GM21360 (cell line): ENCODE results near the gene ARHGAP24.
"Not testable (repeated sequence)": the region's sequence is repeated elsewhere in the genome, so short reads cannot be mapped to it uniquely, and the experiment has no call there.

Source experiments
- ATAC-seq: cut with Tn5 transposase; IDR thresholded peaks from one replicate; pipeline ENCODE4 v1.9.1; 2021; ENCODE audit warnings: mild to moderate bottlenecking, moderate library complexity; ENCODE audit not compliant: unreplicated experiment

Gene ARHGAP24

DNA sequence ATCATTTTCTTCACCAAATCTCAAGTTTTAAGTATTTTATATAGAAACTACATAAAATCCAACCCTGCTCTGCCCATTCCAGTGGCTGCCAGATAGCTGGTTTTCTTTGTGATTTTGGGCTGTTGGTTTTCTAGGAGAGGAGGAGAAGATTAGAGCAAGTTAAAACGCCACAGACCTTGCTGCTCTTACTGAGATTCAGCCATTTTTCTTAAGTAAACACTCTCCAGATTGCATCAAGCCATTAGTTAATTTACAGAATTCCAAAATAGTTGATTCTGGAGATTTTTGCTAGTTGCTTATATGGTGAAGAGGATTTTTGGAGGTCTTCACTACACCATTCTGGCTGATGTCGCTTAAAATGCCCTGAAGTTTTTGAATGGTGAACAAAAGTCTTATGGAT is 518.7 kb downstream of the ARHGAP24 start:
- no peak for ATAC-seq

DNA sequence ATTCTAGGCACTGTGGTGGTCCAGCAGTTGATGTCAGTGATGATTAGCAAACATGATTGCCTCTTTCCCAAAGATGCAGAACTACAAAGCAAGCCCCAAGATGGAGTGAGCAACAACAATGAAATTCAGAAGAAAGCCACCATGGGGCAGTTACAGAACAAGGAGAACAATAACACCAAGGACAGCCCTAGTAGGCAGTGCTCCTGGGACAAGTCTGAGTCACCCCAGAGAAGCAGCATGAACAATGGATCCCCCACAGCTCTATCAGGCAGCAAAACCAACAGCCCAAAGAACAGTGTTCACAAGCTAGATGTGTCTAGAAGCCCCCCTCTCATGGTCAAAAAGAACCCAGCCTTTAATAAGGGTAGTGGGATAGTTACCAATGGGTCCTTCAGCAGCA is 519.6 kb downstream of the ARHGAP24 start:
- no peak for ATAC-seq

DNA sequence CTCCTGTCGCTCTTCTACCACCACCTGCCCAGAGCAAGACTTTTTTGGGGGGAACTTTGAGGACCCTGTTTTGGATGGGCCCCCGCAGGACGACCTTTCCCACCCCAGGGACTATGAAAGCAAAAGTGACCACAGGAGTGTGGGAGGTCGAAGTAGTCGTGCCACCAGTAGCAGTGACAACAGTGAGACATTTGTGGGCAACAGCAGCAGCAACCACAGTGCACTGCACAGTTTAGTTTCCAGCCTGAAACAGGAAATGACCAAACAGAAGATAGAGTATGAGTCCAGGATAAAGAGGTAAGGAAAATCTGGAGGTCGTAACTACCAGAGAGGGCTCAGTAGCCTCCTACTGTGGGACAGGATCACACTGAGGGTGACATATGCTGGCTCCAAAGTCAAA is 520.4 kb downstream of the ARHGAP24 start:
- ATAC-seq = no peak

DNA sequence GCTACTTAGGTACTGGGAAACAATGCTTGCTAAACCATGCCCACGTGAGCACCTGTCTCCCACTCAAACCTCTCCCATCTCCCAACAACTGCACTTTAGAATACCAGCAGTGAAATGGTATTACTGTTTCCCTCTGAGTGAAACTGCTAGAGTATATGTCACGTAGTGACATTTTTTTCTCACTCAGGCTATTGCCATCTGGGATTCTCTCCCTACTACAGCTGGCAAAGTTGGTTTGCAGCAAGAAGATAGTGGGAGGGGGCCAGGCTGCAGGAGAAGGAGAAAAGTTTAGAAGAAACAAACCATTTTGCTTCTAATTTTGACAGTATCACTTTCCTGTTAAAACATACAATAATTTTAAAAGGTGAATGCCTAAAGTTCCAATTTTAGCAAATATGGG is 526.6 kb downstream of the ARHGAP24 start:
- ATAC-seq = no peak

DNA sequence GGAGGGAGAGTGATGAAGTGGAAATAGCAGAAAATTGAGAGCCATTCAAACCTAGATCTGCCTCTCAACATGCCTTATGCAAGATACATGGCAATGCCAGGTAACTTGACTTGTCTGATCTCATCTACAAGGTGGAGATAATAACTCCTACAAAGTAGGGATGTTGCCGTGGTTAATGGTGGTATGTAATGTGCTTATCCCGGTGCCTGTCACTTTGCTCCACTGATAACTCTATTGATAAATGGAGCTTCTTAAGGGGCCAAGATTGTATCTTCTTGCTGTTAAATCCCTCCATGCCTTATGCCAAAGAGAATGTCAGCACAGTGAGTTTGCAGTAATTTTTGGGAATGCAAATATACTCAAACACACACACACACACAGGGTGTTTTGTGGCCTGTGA is 529.1 kb downstream of the ARHGAP24 start:
- ATAC-seq = no peak

DNA sequence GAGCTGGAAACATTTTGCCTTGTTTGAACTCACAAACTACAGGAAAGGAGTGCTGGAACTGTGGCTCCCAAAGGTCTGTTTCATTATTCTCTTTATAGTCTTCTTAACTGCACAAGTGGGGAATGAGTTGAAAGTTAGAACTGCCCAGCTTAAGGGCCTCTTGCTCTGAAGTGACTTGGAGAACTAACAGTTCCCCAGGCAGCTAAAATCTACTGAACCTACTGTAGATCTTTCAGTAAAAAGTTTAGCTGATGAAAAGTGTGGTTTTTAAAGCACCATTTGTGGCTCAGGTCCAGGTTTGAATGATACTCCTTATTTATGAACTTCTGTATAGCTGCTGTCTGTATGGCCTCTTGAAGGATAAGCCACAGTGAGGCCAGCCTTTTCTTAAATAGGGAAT is 531.1 kb downstream of the ARHGAP24 start:
- ATAC-seq = no peak

DNA sequence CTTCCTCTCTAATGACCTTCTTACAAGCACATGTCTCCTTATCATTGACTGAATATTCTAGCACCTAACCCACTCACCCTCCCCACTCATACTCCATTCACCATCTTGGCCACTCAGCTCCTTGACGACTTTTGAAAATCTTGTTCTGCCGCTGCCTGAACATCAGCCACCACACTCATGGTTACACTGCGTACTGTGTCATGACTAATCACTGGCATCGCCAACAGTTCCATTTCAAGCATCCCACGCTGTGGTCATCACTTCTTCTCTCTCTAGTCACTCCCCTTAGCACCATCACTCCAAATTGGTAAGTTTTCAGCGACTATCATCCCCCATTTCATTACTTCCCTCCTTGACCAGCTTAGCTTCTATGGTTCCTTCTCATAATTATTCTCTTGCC is 532.1 kb downstream of the ARHGAP24 start:
- ATAC-seq = no peak

DNA sequence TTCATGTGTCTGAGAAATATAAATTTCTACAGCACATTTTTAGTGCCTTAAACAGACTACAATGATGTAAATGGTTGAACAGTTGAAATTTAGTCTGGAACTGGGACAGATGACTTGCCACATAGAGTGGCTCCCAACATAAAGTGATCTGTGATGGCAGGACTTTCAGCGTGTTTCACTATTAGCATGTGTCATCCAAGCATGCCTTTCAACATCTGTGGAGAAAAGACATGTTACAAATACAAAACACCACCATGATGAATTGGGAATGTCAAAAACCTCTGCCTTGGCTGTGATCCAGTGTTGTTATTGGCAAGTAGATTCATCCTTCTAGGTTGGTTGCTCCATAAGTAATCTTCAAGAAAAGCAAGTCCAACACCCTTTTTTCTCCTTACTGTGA is 536.2 kb downstream of the ARHGAP24 start:
- ATAC-seq = no peak

DNA sequence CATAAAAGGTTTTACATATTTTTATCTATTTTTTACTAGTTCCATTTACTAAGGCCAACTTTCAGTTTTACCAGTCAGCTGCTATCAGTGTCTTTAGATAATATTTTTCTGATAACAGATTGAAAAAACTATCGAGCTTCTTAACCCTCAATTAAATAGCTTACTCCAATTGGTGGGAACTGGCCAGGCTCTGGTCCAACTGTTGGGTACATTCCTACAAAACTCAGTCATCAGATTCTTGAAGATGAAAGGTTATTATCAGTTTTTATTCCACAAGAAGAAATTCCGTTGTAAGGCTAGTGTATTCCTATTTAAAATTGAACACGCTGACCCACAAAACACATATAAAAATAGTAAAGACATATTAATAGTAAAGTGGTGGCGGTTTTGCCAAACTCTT is 538.7 kb downstream of the ARHGAP24 start:
- no peak for ATAC-seq

DNA sequence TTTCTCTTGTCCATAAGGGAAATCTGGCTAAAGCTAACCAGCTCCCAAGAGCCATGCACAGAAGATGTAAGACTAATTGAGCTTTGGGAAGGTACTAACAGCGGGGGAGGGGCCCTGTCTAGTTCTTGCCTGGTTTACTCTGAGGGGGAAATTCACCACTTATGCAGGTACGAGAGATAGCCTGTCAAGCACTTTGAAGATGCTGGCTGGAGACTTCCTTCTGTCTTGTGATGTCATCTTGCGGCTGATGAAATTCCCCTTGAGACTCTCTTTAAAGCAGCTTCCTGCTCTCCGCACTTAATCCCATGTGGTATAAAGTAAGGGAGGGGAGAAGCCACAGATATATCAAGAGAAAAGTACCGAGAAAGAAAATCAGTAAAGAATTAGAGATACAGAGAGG is 539.6 kb downstream of the ARHGAP24 start:
- ATAC-seq = peak; percentile 96

DNA sequence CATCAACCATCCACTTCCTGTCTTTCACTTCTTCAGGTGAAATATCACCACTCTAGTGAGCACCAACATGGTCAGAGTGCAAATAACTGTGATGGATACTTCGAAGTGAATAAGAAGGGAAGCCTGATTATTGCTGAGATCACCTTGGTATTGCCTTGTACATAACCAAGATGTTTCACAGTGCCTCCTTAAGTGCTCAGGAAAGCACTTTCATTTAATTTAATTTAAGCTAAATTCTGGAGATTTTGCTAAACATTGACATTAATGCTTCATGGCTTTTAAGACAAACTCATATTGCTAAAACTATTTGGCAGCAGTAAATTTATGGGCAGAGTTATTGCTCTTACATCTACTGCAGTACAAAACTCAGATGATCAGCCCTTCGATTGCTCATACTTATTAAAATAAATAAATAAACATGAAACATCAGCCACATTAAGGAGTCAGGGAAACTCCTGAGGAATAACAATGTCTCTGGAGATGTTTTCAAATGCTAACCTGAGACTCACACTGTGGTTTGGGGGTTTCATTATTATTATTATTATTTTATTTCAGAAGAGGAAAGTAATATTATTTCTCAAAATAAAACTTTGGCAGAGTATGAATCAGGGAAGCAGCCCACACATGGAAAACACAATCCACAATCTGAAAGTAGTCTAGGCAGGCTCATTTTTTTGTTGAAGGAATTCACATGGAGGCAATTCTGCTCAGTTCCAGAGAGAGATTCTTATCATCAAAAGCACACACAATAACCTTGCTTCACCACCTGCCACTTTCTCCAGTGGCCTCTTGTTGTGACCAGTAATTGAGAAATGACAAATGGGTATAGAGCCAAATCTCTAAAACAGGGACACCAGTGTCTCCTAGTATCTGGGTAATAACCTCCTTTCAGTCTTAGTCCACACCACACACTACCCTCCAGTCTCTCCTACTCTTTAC is 540.7 kb downstream of the ARHGAP24 start:
- ATAC-seq = no peak

DNA sequence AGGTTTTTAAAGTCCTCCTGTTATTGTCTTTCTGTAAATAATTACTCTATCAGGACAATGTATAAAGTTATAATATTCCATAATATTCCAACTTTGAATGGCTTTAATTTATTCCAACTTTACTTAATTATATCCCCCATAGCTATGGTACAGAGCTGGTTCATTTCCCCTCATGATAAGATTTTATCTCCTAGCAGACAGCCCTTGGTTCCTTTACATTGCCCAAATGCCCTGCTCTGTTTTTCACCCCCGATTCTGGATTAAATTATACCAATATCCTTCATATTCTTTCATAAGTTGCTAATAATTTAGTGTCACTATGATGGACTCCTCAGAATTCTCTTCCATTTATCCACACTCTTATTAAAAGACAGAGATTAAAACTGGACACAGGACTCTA is 544.4 kb downstream of the ARHGAP24 start:
- ATAC-seq = no peak

DNA sequence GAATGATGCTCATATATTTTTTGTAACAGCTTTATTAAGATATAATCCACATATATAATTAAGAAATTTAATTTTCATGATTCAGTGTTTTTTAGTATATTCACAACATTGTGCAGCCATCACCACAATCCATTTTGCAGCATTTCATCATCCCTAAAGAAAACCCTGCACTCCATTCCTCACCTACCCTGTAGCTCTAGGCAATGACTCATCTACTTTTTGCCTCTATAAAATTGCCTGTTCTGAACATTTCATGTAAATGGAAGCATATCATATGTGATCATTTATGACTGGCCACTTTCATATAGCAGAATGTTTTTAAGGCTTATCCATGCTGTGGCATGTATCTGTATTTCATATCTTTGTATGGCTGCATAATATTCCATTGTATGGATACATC is 545.0 kb downstream of the ARHGAP24 start:
- no peak for ATAC-seq

DNA sequence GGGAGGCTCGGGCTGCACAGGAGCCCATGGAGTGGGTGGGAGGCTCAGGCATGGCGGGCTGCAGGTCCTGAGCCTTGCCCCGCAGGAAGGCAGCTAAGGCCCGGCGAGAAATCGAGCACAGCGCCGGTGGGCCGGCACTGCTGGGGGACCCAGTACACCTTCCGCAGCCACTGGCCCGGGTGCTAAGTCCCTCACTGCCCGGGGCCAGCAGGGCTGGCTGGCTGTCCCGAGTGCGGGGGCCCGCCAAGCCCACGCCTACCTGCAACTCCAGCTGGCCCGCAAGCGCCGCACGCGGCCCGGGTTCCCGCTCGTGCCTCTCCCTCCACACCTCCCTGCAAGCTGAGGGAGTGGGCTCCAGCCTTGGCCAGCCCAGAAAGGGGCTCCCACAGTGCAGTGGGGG is 546.7 kb downstream of the ARHGAP24 start:
- not testable (repeated sequence) for ATAC-seq

DNA sequence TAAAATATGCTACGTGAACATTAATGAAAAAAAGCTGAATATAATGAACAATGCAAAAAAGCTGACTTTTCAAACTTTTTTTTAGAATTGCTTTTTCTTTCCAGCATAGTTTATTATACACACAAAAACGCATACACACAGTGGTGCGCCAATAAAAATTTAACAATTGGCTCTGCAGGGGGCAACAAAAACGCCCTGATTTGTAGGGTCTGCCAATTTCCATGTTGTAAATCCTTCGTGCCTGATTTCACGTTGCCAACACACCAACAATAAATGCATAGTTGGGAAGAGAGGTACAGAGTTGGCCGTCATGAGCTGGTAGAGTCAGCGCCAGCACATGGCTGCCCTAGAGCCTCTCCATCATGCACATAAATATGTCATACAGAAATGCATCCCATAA is 551.8 kb downstream of the ARHGAP24 start:
- ATAC-seq = no peak

DNA sequence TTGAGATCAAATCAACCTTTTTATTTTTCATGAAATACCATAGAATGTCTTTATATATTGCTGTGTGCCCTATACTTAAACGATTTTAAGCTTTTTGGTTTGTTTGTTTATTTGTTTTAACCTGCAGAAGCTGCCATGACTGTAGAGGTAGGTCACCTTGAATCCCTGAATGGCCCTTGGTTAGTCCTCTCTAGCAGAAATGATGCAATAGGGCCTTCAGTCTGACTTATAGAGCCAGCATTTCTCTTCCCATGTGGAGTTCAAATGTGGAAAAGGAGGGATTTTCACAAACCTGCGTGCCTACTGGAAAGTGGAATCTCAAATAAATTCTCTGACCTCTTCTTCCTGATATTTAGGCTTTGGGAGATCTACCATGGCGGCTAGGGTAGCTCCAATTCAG is 557.0 kb downstream of the ARHGAP24 start:
- no peak for ATAC-seq

DNA sequence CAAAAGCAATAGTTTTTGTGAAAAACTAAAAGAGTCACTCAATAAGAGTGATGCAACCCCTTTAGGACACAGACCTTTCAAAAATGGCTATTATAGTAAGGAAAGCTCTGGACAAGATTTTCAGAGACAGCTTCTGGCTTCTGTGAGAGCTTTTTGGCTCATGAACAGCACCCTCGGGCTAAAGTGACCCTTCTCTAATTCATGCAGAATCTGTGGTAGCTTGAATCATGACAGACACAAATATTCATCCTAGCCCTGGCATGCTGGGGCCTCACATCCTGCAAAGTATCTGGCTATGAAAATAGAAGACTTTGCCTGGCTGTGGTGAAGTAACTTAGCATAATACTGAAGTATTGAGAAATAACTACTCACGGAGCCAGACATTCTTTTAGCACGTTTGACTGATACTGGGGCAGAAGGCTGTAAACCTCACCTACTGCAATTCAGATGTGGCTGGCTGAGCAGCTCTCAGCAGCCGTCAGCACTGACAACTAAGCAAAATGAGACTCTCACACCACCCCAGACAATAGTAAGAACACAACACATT is 557.6 kb downstream of the ARHGAP24 start:
- no peak for ATAC-seq

DNA sequence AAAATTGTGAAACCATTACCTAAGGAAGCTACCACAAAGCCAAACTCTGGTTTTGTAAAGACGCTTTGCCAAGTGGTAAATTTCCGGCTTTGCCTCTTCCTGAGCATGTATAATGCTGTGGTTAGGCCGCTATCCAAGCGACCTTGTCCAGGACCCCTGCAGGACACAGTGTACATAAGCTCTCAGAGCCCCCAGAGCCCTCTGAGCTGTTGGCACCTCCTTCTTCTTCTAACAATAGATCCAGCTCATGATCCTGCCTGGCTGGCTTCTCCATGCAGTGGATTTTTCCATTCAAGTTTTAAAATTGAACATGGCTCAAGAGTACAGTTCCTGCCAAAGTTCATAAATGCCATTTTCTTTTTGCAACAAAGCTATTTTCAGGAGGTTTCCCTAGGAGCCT is 558.2 kb downstream of the ARHGAP24 start:
- ATAC-seq = no peak

DNA sequence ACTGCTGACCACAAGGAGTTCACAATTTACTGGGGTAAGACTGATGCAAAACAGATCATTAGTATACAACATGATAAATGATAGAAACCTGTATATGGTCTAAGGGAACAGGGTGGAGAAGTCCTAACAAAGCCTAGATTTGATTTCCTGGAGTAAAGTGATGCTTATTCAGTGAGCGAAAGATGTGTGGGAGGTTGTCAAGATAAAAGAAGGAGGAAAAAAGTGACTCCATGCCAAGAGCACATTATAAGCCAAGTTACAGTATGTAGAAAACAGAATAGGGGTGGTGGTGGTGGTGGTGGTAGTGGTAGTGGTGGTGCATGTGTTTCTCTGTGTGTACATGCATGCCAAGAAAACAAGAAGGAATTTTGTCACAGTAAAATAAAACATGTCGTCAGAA is 559.7 kb downstream of the ARHGAP24 start:
- ATAC-seq = no peak

DNA sequence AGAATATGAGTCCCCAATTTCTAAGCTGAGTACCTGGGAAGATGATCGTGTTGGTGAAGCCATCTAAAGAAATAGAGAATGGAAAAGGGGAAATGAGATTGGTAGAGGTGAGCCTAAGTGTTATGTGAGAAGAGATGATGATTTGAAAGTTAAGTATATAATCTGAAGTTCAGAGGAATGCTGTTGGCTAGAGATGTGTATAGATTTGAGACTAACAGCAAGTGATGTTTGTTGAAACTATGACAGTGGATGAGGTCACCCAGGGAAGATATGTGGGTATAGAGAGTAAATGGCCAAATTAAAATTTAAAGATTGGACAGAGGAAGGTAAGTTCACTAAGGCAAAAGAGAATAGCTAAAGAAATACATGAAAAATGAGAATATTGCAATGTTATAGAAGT is 560.7 kb downstream of the ARHGAP24 start:
- ATAC-seq = no peak

DNA sequence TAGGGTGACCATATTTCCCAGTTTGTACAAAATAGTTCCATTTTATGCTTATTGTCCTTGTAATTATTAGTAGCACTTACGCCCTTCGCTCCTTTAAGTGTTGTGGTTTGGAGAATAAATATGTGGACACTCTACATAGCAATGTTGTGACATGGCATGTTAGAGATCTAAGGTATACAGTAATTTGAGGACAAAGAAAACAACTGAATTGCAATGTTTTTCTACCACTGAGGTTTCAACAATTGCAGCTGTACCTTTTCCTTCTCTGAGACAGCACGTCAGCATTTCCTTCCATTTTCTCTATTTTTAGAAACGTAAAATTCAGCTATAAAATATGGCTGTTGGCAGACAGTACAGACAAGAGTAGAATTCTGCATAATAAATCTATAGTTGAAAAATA is 561.8 kb downstream of the ARHGAP24 start:
- no peak for ATAC-seq

DNA sequence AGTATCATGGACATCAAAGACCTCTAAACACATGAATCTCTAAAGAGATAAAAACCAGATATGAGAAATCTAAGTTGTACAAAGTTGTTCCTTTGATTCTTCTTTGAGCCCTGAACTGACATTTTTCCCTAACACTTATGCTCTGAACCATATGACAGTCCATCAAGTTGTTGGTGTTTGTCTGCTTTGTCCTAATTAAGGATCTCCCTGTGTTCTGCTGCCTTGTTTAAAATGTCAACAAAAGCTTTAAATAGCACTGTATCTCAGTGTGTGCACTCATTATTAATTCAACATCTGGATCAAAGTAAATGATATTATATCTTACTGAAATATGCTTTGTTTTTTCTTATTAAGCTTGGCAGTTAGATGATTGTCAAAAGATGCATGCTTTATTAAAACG is 563.1 kb downstream of the ARHGAP24 start:
- no peak for ATAC-seq
